ENCODE results near the gene PCDHB10. TPM values are rescaled to one million over a fixed set of nuclear protein-coding genes. Genes with fewer than 3 reads are reported as not detected.
"Not testable (repeated sequence)": the region's sequence is repeated elsewhere in the genome, so short reads cannot be mapped to it uniquely, and the experiment has no call there.

The PCDHB10 gene
- not detected for total RNA-seq

DNA sequence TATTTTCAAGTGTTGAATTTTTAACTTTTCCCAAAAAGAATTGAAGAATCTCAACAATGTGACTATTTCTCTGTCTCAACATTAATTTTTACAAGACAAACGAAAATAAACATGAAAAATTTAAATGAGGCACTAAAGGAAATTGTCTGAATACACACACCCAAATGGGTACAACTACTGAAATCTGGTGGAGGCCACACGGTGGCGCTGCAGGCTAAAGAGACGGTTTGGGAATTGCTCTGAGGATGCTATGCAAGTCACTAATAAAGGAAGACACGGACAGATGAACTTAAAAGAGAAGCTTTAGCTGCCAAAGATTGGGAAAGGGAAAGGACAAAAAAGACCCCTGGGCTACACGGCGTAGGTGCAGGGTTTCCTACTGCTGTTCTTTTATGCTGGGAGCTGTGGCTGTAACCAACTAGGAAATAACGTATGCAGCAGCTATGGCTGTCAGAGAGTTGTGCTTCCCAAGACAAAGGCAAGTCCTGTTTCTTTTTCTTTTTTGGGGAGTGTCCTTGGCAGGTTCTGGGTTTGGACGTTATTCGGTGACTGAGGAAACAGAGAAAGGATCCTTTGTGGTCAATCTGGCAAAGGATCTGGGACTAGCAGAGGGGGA, at the start of gene PCDHB10:
Gene PCDHB10, plus strand, starts transcription at position 244 of the 616 bp plus-strand sequence. Its CDS starts 200 bp downstream, at position 444.
- H3K4me3 Mint-ChIP-seq: no peak within 1 kb of the TSS
- H3K9me3 Mint-ChIP-seq: peaks cover 26% of the 10 kb centered on the region
- peaks cover 7% of the 10 kb centered on the region for H3K27me3 Mint-ChIP-seq
- H3K4me1 Mint-ChIP-seq: no peaks in the 10 kb centered on the region
- ChIA-PET POLR2A (no interaction called here), CTCF (interaction anchor here (1.2 kb wide), 1 partner anchor 365 kb away, joined by 3 read pairs; no protein-coding TSS in a partner anchor)
- no peak within 1 kb of the TSS for H3K27ac Mint-ChIP-seq
- DNase-seq: peak; percentile 18
- peaks cover 2% of the 10 kb centered on the region for H3K36me3 Mint-ChIP-seq (ENCODE audit: low read depth)

DNA sequence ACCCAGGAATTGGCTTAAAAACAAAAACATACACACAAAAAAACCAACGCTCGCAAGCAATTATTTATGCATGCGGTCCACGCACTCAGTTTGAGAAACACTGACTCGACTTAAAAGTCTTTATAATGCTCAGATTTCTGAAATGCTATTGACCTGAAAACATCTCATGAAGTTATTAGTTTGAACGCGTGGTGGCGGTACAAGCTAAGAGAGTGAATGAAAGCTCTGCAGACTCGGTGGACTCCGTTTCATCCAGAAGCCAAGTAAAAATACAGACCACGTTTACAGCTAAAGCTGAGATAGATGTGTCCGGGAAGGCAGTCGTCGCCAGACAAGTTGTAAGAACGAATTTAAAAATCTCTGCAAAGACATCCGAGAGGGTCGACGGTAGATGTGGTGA, 42.3 kb upstream of the PCDHB10 start, which contains the start of gene PCDHB6:
Gene PCDHB6, plus strand, starts transcription at position 246 of the 400 bp plus-strand sequence. CDS start 201 bp downstream, outside the sequence.
- ChIA-PET POLR2A (no interaction called here), CTCF (interaction anchor here (1.2 kb wide), 1 partner anchor 27 kb away, joined by 3 read pairs; the partner anchor contains the start of gene PCDHB8)
- Mint-ChIP-seq H3K9me3 (peaks cover 14% of the 10 kb centered on the region), H3K4me3 (peak within 1 kb of the TSS; percentile 35), H3K27me3 (peaks cover 16% of the 10 kb centered on the region), H3K4me1 (peaks cover 3% of the 10 kb centered on the region), H3K36me3 (ENCODE audit: low read depth) (peaks cover 4% of the 10 kb centered on the region), H3K27ac (no peak within 1 kb of the TSS)
- DNase-seq: no peak

DNA sequence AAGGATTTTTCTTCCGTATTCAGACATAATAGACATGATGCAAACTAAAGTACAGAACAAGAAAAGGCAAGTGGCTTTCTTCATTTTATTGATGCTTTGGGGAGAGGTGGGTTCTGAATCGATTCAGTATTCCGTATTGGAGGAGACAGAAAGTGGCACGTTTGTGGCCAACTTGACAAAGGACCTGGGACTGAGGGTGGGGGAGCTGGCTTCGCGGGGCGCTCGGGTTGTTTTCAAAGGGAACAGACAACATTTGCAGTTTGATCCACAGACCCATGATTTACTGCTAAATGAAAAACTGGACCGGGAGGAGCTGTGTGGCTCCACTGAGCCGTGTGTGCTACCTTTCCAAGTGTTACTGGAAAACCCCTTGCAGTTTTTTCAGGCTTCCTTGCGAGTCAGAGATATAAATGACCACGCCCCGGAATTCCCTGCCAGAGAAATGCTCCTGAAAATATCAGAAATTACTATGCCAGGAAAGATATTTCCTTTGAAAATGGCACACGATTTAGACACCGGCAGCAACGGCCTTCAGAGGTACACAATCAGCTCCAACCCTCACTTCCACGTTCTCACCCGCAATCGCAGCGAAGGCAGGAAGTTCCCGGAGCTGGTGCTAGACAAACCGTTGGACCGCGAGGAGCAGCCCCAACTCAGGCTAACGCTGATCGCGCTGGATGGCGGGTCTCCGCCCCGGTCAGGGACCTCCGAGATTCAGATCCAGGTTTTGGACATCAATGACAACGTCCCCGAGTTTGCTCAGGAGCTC, 41.7 kb upstream of the PCDHB10 start:
- peaks cover 16% of the 10 kb centered on the region for H3K27me3 Mint-ChIP-seq
- CTCF ChIA-PET: interaction anchor here (1.2 kb wide), 1 partner anchor 27 kb away, joined by 3 read pairs; the partner anchor contains the start of gene PCDHB8
- H3K36me3 Mint-ChIP-seq (ENCODE audit: low read depth): peaks cover 4% of the 10 kb centered on the region
- POLR2A ChIA-PET: no interaction called here
- peaks cover 3% of the 10 kb centered on the region for H3K4me1 Mint-ChIP-seq
- DNase-seq: no peak
- H3K9me3 Mint-ChIP-seq: peaks cover 14% of the 10 kb centered on the region
- no peak overlapping the region for H3K27ac Mint-ChIP-seq
- peak overlapping the region; percentile 35 for H3K4me3 Mint-ChIP-seq

DNA sequence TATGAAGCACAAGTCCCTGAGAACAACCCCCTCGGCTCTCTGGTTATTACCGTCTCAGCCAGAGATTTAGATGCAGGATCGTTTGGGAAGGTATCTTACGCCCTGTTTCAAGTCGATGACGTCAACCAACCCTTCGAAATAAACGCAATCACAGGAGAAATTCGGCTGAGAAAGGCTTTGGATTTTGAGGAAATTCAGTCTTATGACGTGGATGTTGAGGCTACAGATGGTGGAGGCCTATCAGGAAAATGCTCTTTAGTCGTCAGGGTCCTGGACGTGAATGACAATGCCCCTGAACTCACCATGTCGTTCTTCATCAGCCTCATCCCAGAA, 41.2 kb upstream of the PCDHB10 start:
- CTCF ChIA-PET: no interaction called here
- Mint-ChIP-seq H3K4me3 (no peak overlapping the region), H3K27me3 (peaks cover 16% of the 10 kb centered on the region), H3K27ac (no peak overlapping the region), H3K9me3 (peaks cover 14% of the 10 kb centered on the region), H3K36me3 (ENCODE audit: low read depth) (peaks cover 4% of the 10 kb centered on the region), H3K4me1 (peaks cover 3% of the 10 kb centered on the region)
- no peak for DNase-seq
- POLR2A ChIA-PET: no interaction called here

DNA sequence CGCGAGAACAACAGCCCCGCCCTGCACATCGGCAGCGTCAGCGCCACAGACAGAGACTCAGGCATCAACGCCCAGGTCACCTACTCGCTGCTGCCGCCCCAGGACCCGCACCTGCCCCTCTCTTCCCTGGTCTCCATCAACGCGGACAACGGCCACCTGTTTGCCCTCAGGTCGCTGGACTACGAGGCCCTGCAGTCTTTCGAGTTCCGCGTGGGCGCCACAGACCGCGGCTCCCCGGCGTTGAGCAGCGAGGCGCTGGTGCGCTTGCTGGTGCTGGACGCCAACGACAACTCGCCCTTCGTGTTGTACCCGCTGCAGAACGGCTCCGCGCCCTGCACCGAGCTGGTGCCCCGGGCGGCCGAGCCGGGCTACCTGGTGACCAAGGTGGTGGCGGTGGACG, 40.5 kb upstream of the PCDHB10 start:
- POLR2A ChIA-PET; H3K36me3 Mint-ChIP-seq (ENCODE audit: low read depth); DNase-seq; H3K4me1 Mint-ChIP-seq; H3K4me3 Mint-ChIP-seq; CTCF ChIA-PET: not testable (repeated sequence)
- Mint-ChIP-seq H3K27me3 (peaks cover 16% of the 10 kb centered on the region), H3K9me3 (peaks cover 21% of the 10 kb centered on the region), H3K27ac (peak overlapping the region; percentile 38)

DNA sequence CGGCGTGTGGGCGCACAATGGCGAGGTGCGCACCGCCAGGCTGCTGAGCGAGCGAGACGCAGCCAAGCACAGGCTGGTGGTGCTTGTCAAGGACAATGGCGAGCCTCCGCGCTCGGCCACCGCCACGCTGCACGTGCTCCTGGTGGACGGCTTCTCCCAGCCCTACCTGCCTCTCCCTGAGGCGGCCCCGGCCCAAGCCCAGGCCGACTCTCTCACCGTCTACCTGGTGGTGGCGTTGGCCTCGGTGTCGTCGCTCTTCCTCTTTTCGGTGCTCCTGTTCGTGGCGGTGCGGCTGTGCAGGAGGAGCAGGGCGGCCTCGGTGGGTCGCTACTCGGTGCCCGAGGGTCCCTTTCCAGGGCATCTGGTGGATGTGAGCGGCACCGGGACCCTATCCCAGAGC, 40.1 kb upstream of the PCDHB10 start:
- CTCF ChIA-PET; POLR2A ChIA-PET; H3K4me3 Mint-ChIP-seq; DNase-seq; H3K36me3 Mint-ChIP-seq (ENCODE audit: low read depth); H3K4me1 Mint-ChIP-seq: not testable (repeated sequence)
- peaks cover 25% of the 10 kb centered on the region for H3K9me3 Mint-ChIP-seq
- peaks cover 16% of the 10 kb centered on the region for H3K27me3 Mint-ChIP-seq
- peak overlapping the region; percentile 33 for H3K27ac Mint-ChIP-seq

DNA sequence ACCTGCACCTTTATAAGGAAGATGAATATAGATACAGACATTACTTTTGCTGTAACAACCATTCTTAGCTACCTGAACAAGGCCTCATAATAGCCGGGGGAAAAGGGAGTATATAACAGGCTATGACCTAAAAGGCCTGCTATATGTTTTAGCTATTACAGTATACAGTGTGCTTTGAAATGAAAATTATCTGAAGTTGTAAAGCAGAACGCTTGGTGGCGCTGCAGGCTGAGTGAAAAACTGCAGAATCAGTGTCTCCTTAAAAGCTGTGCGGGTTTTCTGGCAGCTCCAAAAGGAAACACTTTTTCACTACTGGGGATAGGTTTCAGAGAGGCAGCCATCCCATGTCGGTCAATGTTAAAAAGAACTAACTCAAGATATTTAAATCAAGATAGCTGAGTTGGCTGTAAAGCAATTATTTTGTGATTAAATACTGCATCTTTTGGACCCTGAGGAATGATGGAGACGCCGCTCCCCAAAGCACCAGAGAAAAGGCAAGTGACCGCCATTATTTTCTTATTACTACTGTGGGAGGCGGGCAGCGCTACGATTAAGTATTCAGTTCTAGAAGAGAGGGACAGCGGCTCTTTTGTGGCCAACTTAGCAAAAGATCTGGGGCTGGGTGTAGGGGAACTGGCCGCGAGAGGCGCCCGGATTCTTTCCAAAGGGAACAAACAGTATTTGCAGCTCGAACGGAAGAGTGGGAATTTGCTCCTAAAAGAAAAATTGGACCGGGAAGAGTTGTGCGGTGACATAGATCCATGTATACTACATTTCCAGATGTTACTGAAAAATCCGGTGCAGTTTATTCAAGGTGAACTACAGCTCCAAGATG, 36.4 kb upstream of the PCDHB10 start:
- CTCF ChIA-PET: interaction anchor here (0.6 kb wide), 1 partner anchor 66 kb away, joined by 3 read pairs; no protein-coding TSS in a partner anchor

DNA sequence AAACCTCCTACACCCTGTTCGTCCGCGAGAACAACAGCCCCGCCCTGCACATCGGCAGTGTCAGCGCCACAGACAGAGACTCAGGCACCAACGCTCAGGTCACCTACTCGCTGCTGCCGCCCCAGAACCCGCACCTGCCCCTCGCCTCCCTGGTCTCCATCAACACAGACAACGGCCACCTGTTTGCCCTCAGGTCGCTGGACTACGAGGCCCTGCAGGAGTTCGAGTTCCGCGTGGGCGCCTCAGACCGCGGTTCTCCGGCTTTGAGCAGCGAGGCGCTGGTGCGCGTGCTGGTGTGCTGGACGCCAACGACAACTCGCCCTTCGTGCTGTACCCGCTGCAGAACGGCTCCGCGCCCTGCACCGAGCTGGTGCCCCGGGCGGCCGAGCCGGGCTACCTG, 34.8 kb upstream of the PCDHB10 start:
- POLR2A ChIA-PET; CTCF ChIA-PET; H3K4me3 Mint-ChIP-seq; H3K27ac Mint-ChIP-seq; DNase-seq; H3K36me3 Mint-ChIP-seq (ENCODE audit: low read depth); H3K4me1 Mint-ChIP-seq; H3K27me3 Mint-ChIP-seq: not testable (repeated sequence)
- H3K9me3 Mint-ChIP-seq: peaks cover 16% of the 10 kb centered on the region

More for the DNA sequence above, 36.4 kb upstream of the PCDHB10 start:
- Mint-ChIP-seq H3K4me1 (no peaks in the 10 kb centered on the region), H3K4me3 (no peak overlapping the region), H3K27me3 (peaks cover 11% of the 10 kb centered on the region), H3K27ac (no peak overlapping the region), H3K9me3 (peaks cover 22% of the 10 kb centered on the region), H3K36me3 (ENCODE audit: low read depth) (peaks cover 3% of the 10 kb centered on the region)
- no peak for DNase-seq
- POLR2A ChIA-PET: no interaction called here

DNA sequence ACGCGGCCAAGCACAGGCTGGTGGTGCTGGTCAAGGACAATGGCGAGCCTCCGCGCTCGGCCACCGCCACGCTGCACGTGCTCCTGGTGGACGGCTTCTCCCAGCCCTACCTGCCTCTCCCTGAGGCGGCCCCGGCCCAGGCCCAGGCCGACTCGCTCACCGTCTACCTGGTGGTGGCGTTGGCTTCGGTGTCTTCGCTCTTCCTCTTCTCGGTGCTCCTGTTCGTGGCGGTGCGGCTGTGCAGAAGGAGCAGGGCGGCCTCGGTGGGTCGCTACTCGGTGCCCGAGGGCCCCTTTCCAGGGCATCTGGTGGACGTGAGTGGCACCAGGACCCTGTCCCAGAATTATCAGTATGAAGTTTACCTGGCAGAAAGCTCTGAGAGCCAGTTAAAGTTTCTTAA, 34.3 kb upstream of the PCDHB10 start:
- DNase-seq; CTCF ChIA-PET; H3K4me3 Mint-ChIP-seq; H3K27me3 Mint-ChIP-seq; H3K4me1 Mint-ChIP-seq; POLR2A ChIA-PET; H3K27ac Mint-ChIP-seq; H3K36me3 Mint-ChIP-seq (ENCODE audit: low read depth): not testable (repeated sequence)
- H3K9me3 Mint-ChIP-seq: peaks cover 16% of the 10 kb centered on the region

DNA sequence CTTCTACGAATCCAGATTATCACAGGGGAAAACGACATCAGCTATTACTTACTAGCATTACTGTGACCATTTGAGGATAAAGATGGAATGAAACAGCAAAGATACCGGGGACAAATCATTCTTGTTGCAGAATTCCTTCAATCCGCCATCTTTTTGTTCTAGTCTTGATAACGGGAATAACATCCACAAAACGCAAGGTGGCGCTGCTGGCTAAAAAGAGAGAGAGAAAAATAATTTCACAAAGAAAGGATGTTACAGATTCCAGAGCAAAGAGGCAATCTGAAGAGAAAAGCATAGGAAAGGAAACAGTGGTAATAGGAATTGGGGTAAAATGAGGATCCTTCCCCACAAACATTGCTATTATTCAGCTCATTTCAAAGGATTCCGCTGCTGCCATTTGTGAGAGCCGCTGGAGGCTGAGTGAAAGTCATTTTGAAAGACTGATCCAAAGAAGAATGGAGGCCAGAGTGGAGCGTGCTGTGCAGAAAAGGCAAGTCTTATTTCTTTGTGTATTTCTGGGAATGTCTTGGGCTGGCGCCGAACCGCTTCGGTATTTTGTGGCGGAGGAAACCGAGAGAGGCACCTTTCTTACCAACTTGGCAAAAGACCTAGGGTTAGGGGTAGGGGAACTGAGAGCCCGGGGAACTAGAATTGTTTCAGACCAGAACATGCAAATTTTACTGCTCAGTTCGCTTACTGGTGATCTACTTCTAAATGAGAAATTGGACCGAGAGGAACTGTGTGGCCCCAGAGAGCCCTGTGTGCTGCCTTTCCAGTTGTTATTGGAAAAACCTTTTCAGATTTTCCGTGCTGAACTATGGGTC, 19.6 kb upstream of the PCDHB10 start, which contains the start of gene PCDHB7:
Gene PCDHB7, plus strand, starts transcription at position 264 of the 824 bp plus-strand sequence. Its CDS starts 192 bp downstream, at position 456.
- H3K27ac Mint-ChIP-seq: no peak within 1 kb of the TSS
- H3K4me3 Mint-ChIP-seq: no peak within 1 kb of the TSS
- peaks cover 18% of the 10 kb centered on the region for H3K27me3 Mint-ChIP-seq
- peak; percentile 27 for DNase-seq
- H3K9me3 Mint-ChIP-seq: peaks cover 13% of the 10 kb centered on the region
- H3K4me1 Mint-ChIP-seq: no peaks in the 10 kb centered on the region
- H3K36me3 Mint-ChIP-seq (ENCODE audit: low read depth): no peaks in the 10 kb centered on the region
- ChIA-PET CTCF (no interaction called here), POLR2A (no interaction called here)

DNA sequence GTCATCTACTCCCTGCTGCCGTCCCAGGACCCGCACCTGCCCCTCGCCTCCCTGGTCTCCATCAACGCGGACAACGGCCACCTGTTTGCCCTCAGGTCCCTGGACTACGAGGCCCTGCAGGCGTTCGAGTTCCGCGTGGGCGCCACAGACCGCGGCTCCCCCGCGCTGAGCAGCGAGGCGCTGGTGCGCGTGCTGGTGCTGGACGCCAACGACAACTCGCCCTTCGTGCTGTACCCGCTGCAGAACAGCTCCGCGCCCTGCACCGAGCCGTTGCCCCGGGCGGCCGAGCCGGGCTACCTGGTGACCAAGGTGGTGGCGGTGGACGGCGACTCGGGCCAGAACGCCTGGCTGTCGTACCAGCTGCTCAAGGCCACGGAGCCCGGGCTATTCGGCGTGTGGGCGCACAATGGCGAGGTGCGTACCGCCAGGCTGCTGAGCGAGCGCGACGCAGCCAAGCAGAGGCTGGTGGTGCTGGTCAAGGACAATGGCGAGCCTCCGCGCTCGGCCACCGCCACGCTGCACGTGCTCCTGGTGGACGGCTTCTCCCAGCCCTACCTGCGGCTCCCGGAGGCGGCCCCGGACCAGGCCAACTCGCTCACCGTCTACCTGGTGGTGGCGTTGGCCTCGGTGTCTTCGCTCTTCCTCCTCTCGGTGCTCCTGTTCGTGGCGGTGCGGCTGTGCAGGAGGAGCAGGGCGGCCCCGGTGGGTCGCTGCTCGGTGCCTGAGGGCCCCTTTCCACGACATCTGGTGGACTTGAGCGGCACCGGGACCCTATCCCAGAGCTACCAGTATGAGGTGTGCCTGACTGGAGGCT, 17.7 kb upstream of the PCDHB10 start:
- H3K36me3 Mint-ChIP-seq (ENCODE audit: low read depth); POLR2A ChIA-PET; CTCF ChIA-PET; DNase-seq; H3K4me1 Mint-ChIP-seq; H3K4me3 Mint-ChIP-seq; H3K27ac Mint-ChIP-seq: not testable (repeated sequence)
- peaks cover 18% of the 10 kb centered on the region for H3K27me3 Mint-ChIP-seq
- H3K9me3 Mint-ChIP-seq: peaks cover 13% of the 10 kb centered on the region

DNA sequence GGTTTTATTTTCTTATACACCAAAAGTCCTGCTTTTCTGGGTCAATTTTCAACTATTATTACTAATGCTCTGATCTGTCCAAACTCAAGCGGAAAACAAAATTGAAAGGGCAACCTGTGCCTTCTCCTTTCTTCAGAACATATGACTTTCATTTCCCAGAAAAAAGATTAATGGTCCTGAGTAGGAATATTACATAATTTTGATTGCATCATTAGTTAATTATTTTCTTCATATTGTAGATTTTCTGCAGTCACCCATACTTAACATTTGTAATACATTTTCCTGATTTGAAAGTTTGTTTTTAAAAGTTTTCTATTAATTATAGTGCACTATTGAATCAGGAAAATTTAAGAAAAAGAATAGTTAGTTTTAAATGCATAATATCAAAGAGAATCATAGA, 16.2 kb upstream of the PCDHB10 start:
- no peaks in the 10 kb centered on the region for H3K36me3 Mint-ChIP-seq (ENCODE audit: low read depth)
- peaks cover 16% of the 10 kb centered on the region for H3K27me3 Mint-ChIP-seq
- no peak overlapping the region for H3K4me3 Mint-ChIP-seq
- peaks cover 16% of the 10 kb centered on the region for H3K9me3 Mint-ChIP-seq
- H3K27ac Mint-ChIP-seq: no peak overlapping the region
- DNase-seq: no peak
- no peaks in the 10 kb centered on the region for H3K4me1 Mint-ChIP-seq
- ChIA-PET POLR2A (no interaction called here), CTCF (no interaction called here)

All from activated CD4-positive, alpha-beta T cell treated with anti-CD3 and anti-CD28 coated beads, Interleukin-2, amount 10 ng/mL, durations not matched to agents 7 days and 5 days (primary cell).